Measurements from ENCODE around the gene PARP1. TPM values are rescaled to one million over a fixed set of nuclear protein-coding genes. Genes with fewer than 3 reads are reported as not detected.

Gene PARP1
- polyA plus RNA-seq, 3 donors = 17.7 to 30.0 (median 23.3) TPM

DNA sequence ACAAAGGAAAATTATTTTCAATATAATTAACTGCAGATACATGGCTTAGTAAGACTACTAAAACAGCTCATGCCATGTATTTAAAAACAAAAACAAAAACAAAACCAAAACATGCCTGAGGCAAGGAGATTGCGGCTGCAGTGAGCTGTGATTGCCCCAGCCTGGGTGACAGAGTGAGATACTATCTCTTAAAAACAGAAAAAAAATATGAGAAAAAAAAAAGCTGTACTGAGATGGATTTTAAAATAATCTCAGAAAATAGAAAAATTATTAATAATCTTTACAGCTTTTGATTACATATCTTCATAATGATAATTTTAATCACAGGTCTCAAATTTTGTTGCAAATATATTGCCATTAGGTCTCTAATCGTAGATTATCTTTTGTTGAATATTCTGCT is 74.9 kb downstream of the PARP1 start:
- no peak overlapping the region for H3K27ac Mint-ChIP-seq
- Histone ChIP-seq H3K79me2 (ENCODE audit: insufficient read depth, low read length) (no peaks in the 10 kb centered on the region), H3K9ac (ENCODE audit: insufficient read depth, low read length, poor library complexity, severe bottlenecking) (no peak overlapping the region), H3K4me1 (ENCODE audit: control insufficient read depth in 1 of 2, insufficient read depth in 2 of 2, low read length in 2 of 2) (peaks cover 0 to 5% of the 10 kb centered on the region in 2 donors), H3K9me3 (replicated peaks in 1 of 2; ENCODE audit: control insufficient read depth in 1 of 2, insufficient read depth in 1 of 2, low read length in 2 of 2) (no peaks in the 10 kb centered on the region), H4K20me1 (ENCODE audit: insufficient read depth, low read length) (no peaks in the 10 kb centered on the region), H3K4me2 (replicated peaks; ENCODE audit: extremely low read depth, low read length, poor library complexity, severe bottlenecking) (peak overlapping the region; percentile 34), H2AFZ (ENCODE audit: insufficient read depth, low read depth, low read length, poor library complexity, severe bottlenecking) (peak overlapping the region; percentile 65), H3K4me3 (replicated peaks in 1 of 3; ENCODE audit: low read depth in 2 of 3, low read length in 3 of 3) (no peak overlapping the region), H3K27me3 (ENCODE audit: control insufficient read depth in 2 of 2, insufficient read depth in 2 of 2, low read length in 2 of 2) (no peaks in the 10 kb centered on the region), H3K36me3 (replicated peaks in 1 of 2; ENCODE audit: control insufficient read depth in 1 of 2, insufficient read depth in 2 of 2, low read length in 2 of 2) (no peaks in the 10 kb centered on the region), H3K27ac (ENCODE audit: low read depth in 1 of 2, low read length in 2 of 2) (no peak overlapping the region)
- intact Hi-C loops (cut with micrococcal nuclease) = no loop called here
- no peaks in the 10 kb centered on the region for H3K9me3 Mint-ChIP-seq
- H3K4me1 Mint-ChIP-seq = peaks cover 7% of the 10 kb centered on the region
- peaks cover 0 to 2% (median 2%) of the 10 kb centered on the region in 3 donors for H3K27me3 Mint-ChIP-seq (ENCODE audit: low read depth in 3 of 3)
- no CpG with 5 or more reads among the region's 2 CpGs for WGBS (ENCODE audit: insufficient coverage)
- TF ChIP-seq, protein P1, sequence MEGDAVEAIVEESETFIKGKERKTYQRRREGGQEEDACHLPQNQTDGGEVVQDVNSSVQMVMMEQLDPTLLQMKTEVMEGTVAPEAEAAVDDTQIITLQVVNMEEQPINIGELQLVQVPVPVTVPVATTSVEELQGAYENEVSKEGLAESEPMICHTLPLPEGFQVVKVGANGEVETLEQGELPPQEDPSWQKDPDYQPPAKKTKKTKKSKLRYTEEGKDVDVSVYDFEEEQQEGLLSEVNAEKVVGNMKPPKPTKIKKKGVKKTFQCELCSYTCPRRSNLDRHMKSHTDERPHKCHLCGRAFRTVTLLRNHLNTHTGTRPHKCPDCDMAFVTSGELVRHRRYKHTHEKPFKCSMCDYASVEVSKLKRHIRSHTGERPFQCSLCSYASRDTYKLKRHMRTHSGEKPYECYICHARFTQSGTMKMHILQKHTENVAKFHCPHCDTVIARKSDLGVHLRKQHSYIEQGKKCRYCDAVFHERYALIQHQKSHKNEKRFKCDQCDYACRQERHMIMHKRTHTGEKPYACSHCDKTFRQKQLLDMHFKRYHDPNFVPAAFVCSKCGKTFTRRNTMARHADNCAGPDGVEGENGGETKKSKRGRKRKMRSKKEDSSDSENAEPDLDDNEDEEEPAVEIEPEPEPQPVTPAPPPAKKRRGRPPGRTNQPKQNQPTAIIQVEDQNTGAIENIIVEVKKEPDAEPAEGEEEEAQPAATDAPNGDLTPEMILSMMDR (IDR thresholded peaks at IDR 0.05) = no peak
- DNase-seq = no peak
- H3K4me3 Mint-ChIP-seq = peak overlapping the region in 1 of 2 donors; percentile 58
- no peaks in the 10 kb centered on the region for H3K36me3 Mint-ChIP-seq

DNA sequence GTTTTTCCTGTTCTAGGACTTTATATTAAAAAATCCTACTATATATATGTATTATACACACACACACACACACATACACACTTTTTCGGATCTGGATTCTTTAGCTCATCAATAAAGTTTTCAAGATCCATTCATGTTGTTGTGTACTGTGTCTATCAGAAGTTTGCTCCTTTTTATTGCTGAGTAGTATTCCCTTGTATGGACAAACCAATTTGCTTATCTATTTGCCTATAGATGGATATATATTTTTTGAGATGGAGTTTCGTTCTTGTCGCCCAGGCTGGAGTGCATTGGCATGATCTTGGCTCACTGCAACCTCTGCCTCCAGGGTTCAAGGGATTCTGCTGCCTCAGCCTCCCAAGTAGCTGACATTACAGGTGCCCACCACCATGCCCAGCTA is 78.7 kb downstream of the PARP1 start:
- Histone ChIP-seq H2AFZ (ENCODE audit: insufficient read depth, low read depth, low read length, poor library complexity, severe bottlenecking) (no peak overlapping the region), H3K27ac (ENCODE audit: low read depth in 1 of 2, low read length in 2 of 2) (no peak overlapping the region), H3K4me1 (ENCODE audit: control insufficient read depth in 1 of 2, insufficient read depth in 2 of 2, low read length in 2 of 2) (peaks cover 0 to 5% of the 10 kb centered on the region in 2 donors), H3K4me2 (replicated peaks; ENCODE audit: extremely low read depth, low read length, poor library complexity, severe bottlenecking) (no peak overlapping the region), H3K79me2 (ENCODE audit: insufficient read depth, low read length) (no peaks in the 10 kb centered on the region), H3K36me3 (replicated peaks in 1 of 2; ENCODE audit: control insufficient read depth in 1 of 2, insufficient read depth in 2 of 2, low read length in 2 of 2) (no peaks in the 10 kb centered on the region), H3K9ac (ENCODE audit: insufficient read depth, low read length, poor library complexity, severe bottlenecking) (no peak overlapping the region), H3K9me3 (replicated peaks in 1 of 2; ENCODE audit: control insufficient read depth in 1 of 2, insufficient read depth in 1 of 2, low read length in 2 of 2) (no peaks in the 10 kb centered on the region), H3K4me3 (replicated peaks in 1 of 3; ENCODE audit: low read depth in 2 of 3, low read length in 3 of 3) (no peak overlapping the region), H4K20me1 (ENCODE audit: insufficient read depth, low read length) (no peaks in the 10 kb centered on the region), H3K27me3 (ENCODE audit: control insufficient read depth in 2 of 2, insufficient read depth in 2 of 2, low read length in 2 of 2) (no peaks in the 10 kb centered on the region)
- WGBS (ENCODE audit: insufficient coverage) = 100% methylated on average over 2 of the region's 3 CpGs
- H3K36me3 Mint-ChIP-seq = no peaks in the 10 kb centered on the region
- H3K27me3 Mint-ChIP-seq (ENCODE audit: low read depth in 3 of 3) = peaks cover 0 to 2% (median 0%) of the 10 kb centered on the region in 3 donors
- DNase-seq = no peak
- no peak overlapping the region for H3K4me3 Mint-ChIP-seq
- intact Hi-C loops (cut with micrococcal nuclease) = no loop called here
- H3K4me1 Mint-ChIP-seq = peaks cover 7% of the 10 kb centered on the region
- TF ChIP-seq, protein P1 (IDR thresholded peaks at IDR 0.05) = no peak
- H3K27ac Mint-ChIP-seq = no peak overlapping the region
- no peaks in the 10 kb centered on the region for H3K9me3 Mint-ChIP-seq

All from CD14-positive monocyte (primary cell).